HepG2 (cell line): ENCODE results near the gene TTF2. TPM values are rescaled to one million over a fixed set of nuclear protein-coding genes. Genes with fewer than 3 reads are reported as not detected.

Experiments used
- ATAC-seq: fragments of 200-7000 bp; cut with Tn5 transposase; 3 replicates; pipeline ENCODE4 v1.9.1; 2020; ENCODE audit warnings: mild to moderate bottlenecking, moderate library complexity
- BruUV-seq: library from RNA; stranded (reverse); fragments of 400-500 nt; replicated peaks from 2 replicates; lab custom pipeline; 2021; lab: Mats Ljungman, UMichigan
- CTCF ChIA-PET: fragments of 300-600 bp; formaldehyde crosslinking; extraction: SDS; loops from one replicate; lab custom pipeline; 2021; ENCODE audit warnings: low total read pairs, inconsistent platforms, low intra/inter-chr PET ratio; lab: Yijun Ruan, JAX
- POLR2A ChIA-PET: fragments of 350-600 bp; sonication (Branson Sonifier 250); formaldehyde crosslinking; loops from one replicate; lab custom pipeline; 2020; ENCODE audit warnings: antibody characterized with exemption, inconsistent platforms; lab: Yijun Ruan, JAX
- DNase-seq: peaks from one replicate; pipeline ENCODE4 v3.0.0-alpha.2; 2015; ENCODE audit warnings: low spot score
- FAIRE-seq: peaks from 3 replicates; lab custom pipeline; 2011; peaks lifted over from hg19 to GRCh38; lab: Jason Lieb, UNC
- H2AFZ ChIP-seq: one replicate; pipeline ENCODE4 v1.6.1; 2011; ENCODE audit warnings: low read length, inconsistent platforms
- H3K27ac ChIP-seq: fragments of 300-600 bp; 3 replicates; pipeline ENCODE4 v1.8.0; 2011; ENCODE audit warnings: mixed run types, mild to moderate bottlenecking, mixed read lengths, low read length, inconsistent platforms; ENCODE audit not compliant: insufficient read depth; ENCODE audit errors: extremely low read length
- H3K27me3 ChIP-seq, 2 experiments: fragments of 200-600 bp in 1 of 2; 2 replicates in 1 of 2; 3 replicates in 1 of 2; pipeline versions ENCODE4 v1.6.0 to v1.8.0; 2011; ENCODE audit warnings: low read length in 2 of 2, mild to moderate bottlenecking in 2 of 2, moderate library complexity in 2 of 2, inconsistent platforms in 1 of 2; ENCODE audit not compliant: insufficient read depth in 2 of 2, control insufficient read depth in 1 of 2
- H3K36me3 ChIP-seq, 2 experiments: fragments of 200-600 bp in 1 of 2; replicated peaks in 1 of 2; 2 replicates in 1 of 2; 3 replicates in 1 of 2; pipeline versions ENCODE4 v1.5.1 to v1.8.0; 2011; ENCODE audit warnings: low read length in 2 of 2, inconsistent platforms in 1 of 2; ENCODE audit not compliant: insufficient read depth in 2 of 2, control insufficient read depth in 1 of 2
- H3K4me1 ChIP-seq: 2 replicates; pipeline ENCODE4 v1.5.1; 2012; ENCODE audit warnings: low read length, inconsistent platforms; ENCODE audit not compliant: insufficient read depth
- H3K4me2 ChIP-seq: 2 replicates; pipeline ENCODE4 v1.6.0; 2011; ENCODE audit warnings: low read depth, low read length, inconsistent platforms
- H3K4me3 ChIP-seq, 3 experiments: fragments of 200-600 bp in 1 of 3; sonication (generic), shearing (Covaris generic) in 1 of 3; replicated peaks in 1 of 3; 2 replicates each; pipeline ENCODE4 v1.5.1; 2011 to 2016; ENCODE audit warnings: low read length in 3 of 3, inconsistent platforms in 2 of 3, low read depth in 2 of 3, mild to moderate bottlenecking in 2 of 3, control low read depth in 1 of 3, mixed read lengths in 1 of 3; ENCODE audit not compliant: insufficient read depth in 1 of 3
- H3K79me2 ChIP-seq: one replicate; pipeline ENCODE4 v1.6.1; 2011; ENCODE audit warnings: low read length, inconsistent platforms; ENCODE audit not compliant: insufficient read depth
- H3K9ac ChIP-seq: 2 replicates; pipeline ENCODE4 v1.6.0; 2011; ENCODE audit warnings: mild to moderate bottlenecking, low read depth, low read length, inconsistent platforms; ENCODE audit not compliant: insufficient read depth
- H3K9me3 ChIP-seq: 2 replicates; pipeline ENCODE4 v1.5.1; 2012; ENCODE audit warnings: mild to moderate bottlenecking, low read length
- H4K20me1 ChIP-seq: 2 replicates; pipeline ENCODE4 v1.6.0; 2011; ENCODE audit warnings: inconsistent platforms, mild to moderate bottlenecking, low read length, moderate library complexity; ENCODE audit not compliant: insufficient read depth
- ERF ChIP-seq: IDR thresholded peaks from 2 replicates; pipeline ENCODE4 v1.6.1; 2018; ENCODE audit warnings: missing biosample characterization, missing genetic modification reagents
- HDAC2 ChIP-seq: sonication (generic); formaldehyde crosslinking; IDR thresholded peaks from 2 replicates; pipeline ENCODE4 v1.4.0; 2020; ENCODE audit warnings: missing genetic modification reagents
- KAT2B ChIP-seq: fragments of 150-350 bp; IDR thresholded peaks from 2 replicates; pipeline ENCODE4 v1.6.1; 2014; ENCODE audit warnings: low read depth, low read length, borderline replicate concordance
- MXI1 ChIP-seq: IDR thresholded peaks from 3 replicates; pipeline ENCODE4 v1.6.1; 2012; ENCODE audit warnings: low read depth, low read length, inconsistent platforms, borderline replicate concordance
- NAIF1 ChIP-seq: sonication (generic); formaldehyde crosslinking; IDR thresholded peaks from 2 replicates; pipeline ENCODE4 v1.5.0; 2020; ENCODE audit warnings: mild to moderate bottlenecking, missing genetic modification reagents, borderline replicate concordance
- SMAD3 ChIP-seq: sonication (generic); formaldehyde crosslinking; IDR thresholded peaks from 2 replicates; pipeline ENCODE4 v1.4.0; 2020; ENCODE audit warnings: missing genetic modification reagents
- ZBTB20 ChIP-seq: sonication (generic); formaldehyde crosslinking; IDR thresholded peaks from 2 replicates; pipeline ENCODE4 v1.8.1; 2023; ENCODE audit warnings: missing genetic modification reagents, low read depth, mild to moderate bottlenecking, borderline replicate concordance
- ZNF280D ChIP-seq: sonication (generic); formaldehyde crosslinking; IDR thresholded peaks from 2 replicates; pipeline ENCODE4 v1.5.1; 2020; ENCODE audit warnings: mild to moderate bottlenecking, missing genetic modification reagents
- ZNF496 ChIP-seq: sonication (generic); formaldehyde crosslinking; IDR thresholded peaks from 2 replicates; pipeline ENCODE4 v1.8.1; 2023; ENCODE audit warnings: mild to moderate bottlenecking, moderate library complexity, missing genetic modification reagents; ENCODE audit not compliant: insufficient replicate concordance
- ZNF619 ChIP-seq: sonication (generic); formaldehyde crosslinking; IDR thresholded peaks from 2 replicates; pipeline ENCODE4 v1.4.0; 2020; ENCODE audit warnings: mild to moderate bottlenecking, missing genetic modification reagents
- ZNF792 ChIP-seq: IDR thresholded peaks from 2 replicates; pipeline ENCODE4 v1.6.1; 2016
- WGBS: methylation state at CpG from one replicate; pipeline ENCODE4 v1.1.6; 2017; ENCODE audit warnings: low lambda C conversion rate; 5-methylcytosine and 5-hydroxymethylcytosine counted together
- in situ Hi-C: cut with HindIII; loops from 2 replicates; pipeline ENCODE4 v1.10.0; 2017; ENCODE audit warnings: low pct_unique_long_range_greater_than_20kb; ENCODE audit not compliant: extremely low pct_ligation_motif_present
- intact Hi-C: fragments of 100-400 bp; cut with micrococcal nuclease; formaldehyde crosslinking; loops from one replicate; pipeline ENCODE4 v1.10.0; 2022; ENCODE audit not compliant: unreplicated experiment
- polyA plus RNA-seq, 8 experiments: library from polyadenylated mRNA; depleted of rRNA in 3 of 8; stranded (reverse) in 7 of 8; unstranded in 1 of 8; fragments of >200 nt; fragmentation: Illumina TruSeq in 4 of 8; extraction: Trizol in 4 of 8; gene quantifications; 2 replicates each; pipeline versions ENCODE4 v1.2.1 to v1.2.3, GENCODE V29; 2011 to 2016; ENCODE audit warnings: low read depth in 4 of 8, missing spikeins in 1 of 8, mixed read lengths in 1 of 8; ENCODE audit not compliant: insufficient read depth in 1 of 8
- total RNA-seq, 5 experiments: library from RNA; depleted of rRNA; stranded (reverse); fragments of >200 nt; fragmentation: Illumina TruSeq; extraction: Trizol; gene quantifications; 2 replicates each; pipeline ENCODE4 v1.2.3, GENCODE V29; 2016; ENCODE audit warnings: low read depth in 1 of 5

Gene TTF2
- total and polyA plus RNA-seq, 2 of the 13 experiments (the other 11 are each of a cell fraction or from before 2014, with no cell fraction given): 12.8 to 48.9 TPM

GRCh38 chr1:117110774-117111173, 50.6 kb downstream of the TTF2 start:
- intact Hi-C loops (no loop called here), in situ Hi-C loops (no loop called here)
- Histone ChIP-seq H2AFZ (no peak overlapping the region), H3K9me3 (no peaks in the 10 kb centered on the region), H3K9ac (no peak overlapping the region), H3K79me2 (no peaks in the 10 kb centered on the region), H3K4me2 (no peak overlapping the region), H3K27me3 (no peaks in the 10 kb centered on the region), H3K27ac (no peak overlapping the region), H3K4me1 (0 out of 2 replicates have a peak, but pooled peaks cover 2% of the 10 kb centered on the region), H4K20me1 (no peaks in the 10 kb centered on the region), H3K36me3 (peaks cover 0 to 1% of the 10 kb centered on the region in 2 experiments; a peak in 2 of 5 replicates), H3K4me3 (no peak overlapping the region)
- ATAC-seq: no peak
- BruUV-seq: no TSS peak
- ChIA-PET POLR2A (no interaction called here), CTCF (no interaction called here)
- DNase-seq: no peak
- 91% methylated on average over 2 of the region's 2 CpGs for WGBS
- TF ChIP-seq ZNF619 (no peak), NAIF1 (no peak), HDAC2 (no peak)
- no peak for FAIRE-seq

GRCh38 chr1:117112047-117112717, 52.1 kb downstream of the TTF2 start:
- DNase-seq (no peak), ATAC-seq (no peak), FAIRE-seq (no peak)
- no TSS peak for BruUV-seq
- H3K36me3 ChIP-seq: peaks cover 0 to 1% of the 10 kb centered on the region in 2 experiments; a peak in 2 of 5 replicates
- no peak overlapping the region for H3K9ac ChIP-seq
- CTCF ChIA-PET: no interaction called here
- no peak overlapping the region for H3K4me3 ChIP-seq
- no peaks in the 10 kb centered on the region for H3K9me3 ChIP-seq
- H3K27ac ChIP-seq: no peak overlapping the region
- no peak for TF ChIP-seq HDAC2
- TF ChIP-seq SMAD3 (CRISPR knock-in tag): no peak
- TF ChIP-seq MXI1: no peak
- no peak for TF ChIP-seq ZNF280D (CRISPR knock-in tag)
- TF ChIP-seq ZNF792 (CRISPR knock-in tag): no peak
- TF ChIP-seq ZBTB20 (CRISPR knock-in tag): no peak
- no peak for TF ChIP-seq ERF (CRISPR knock-in tag)
- TF ChIP-seq KAT2B: no peak
- TF ChIP-seq ZNF496 (CRISPR knock-in tag): no peak
- no peaks in the 10 kb centered on the region for H3K4me1 ChIP-seq
- in situ Hi-C loops (no loop called here), intact Hi-C loops (no loop called here)
- no peak overlapping the region for H2AFZ ChIP-seq
- WGBS: 95% methylated on average over 7 of the region's 7 CpGs
- no peaks in the 10 kb centered on the region for H3K27me3 ChIP-seq
- POLR2A ChIA-PET: no interaction called here
- no peaks in the 10 kb centered on the region for H3K79me2 ChIP-seq
- H4K20me1 ChIP-seq: no peaks in the 10 kb centered on the region
- no peak overlapping the region for H3K4me2 ChIP-seq
